H9 (cell line): ENCODE results near the gene RHBDF1. TPM values are rescaled to one million over a fixed set of nuclear protein-coding genes. Genes with fewer than 3 reads are reported as not detected.

Experiments
- DNase-seq: peaks from one replicate; pipeline ENCODE4 v3.0.0-alpha.2; 2017
- H2AFZ ChIP-seq: one replicate; pipeline ENCODE4 v1.6.1; 2013; ENCODE audit warnings: mild to moderate bottlenecking, low read length, control low read depth, moderate library complexity
- H2AK5ac ChIP-seq: 2 replicates; pipeline ENCODE4 v1.6.1; 2013; ENCODE audit warnings: low read length, control low read depth, mixed read lengths; ENCODE audit not compliant: insufficient read length
- H2BK120ac ChIP-seq: one replicate; pipeline ENCODE4 v1.6.1; 2013; ENCODE audit warnings: low read depth, mild to moderate bottlenecking, low read length, control low read depth, inconsistent platforms; ENCODE audit not compliant: poor library complexity, severe bottlenecking
- H2BK12ac ChIP-seq: 2 replicates; pipeline ENCODE4 v1.6.1; 2013; ENCODE audit warnings: low read length, control low read depth, mixed read lengths, low read depth; ENCODE audit not compliant: insufficient read length
- H2BK15ac ChIP-seq: 2 replicates; pipeline ENCODE4 v1.6.1; 2013; ENCODE audit warnings: low read depth, low read length, control low read depth
- H2BK20ac ChIP-seq: one replicate; pipeline ENCODE4 v1.6.1; 2013; ENCODE audit warnings: low read depth, mild to moderate bottlenecking, low read length, control low read depth, inconsistent platforms; ENCODE audit not compliant: poor library complexity, severe bottlenecking
- H2BK5ac ChIP-seq: 2 replicates; pipeline ENCODE4 v1.6.1; 2013; ENCODE audit warnings: low read length, control low read depth, mixed read lengths; ENCODE audit not compliant: insufficient read length
- H3K14ac ChIP-seq: 2 replicates; pipeline ENCODE4 v1.6.1; 2013; ENCODE audit warnings: low read length, control low read depth; ENCODE audit not compliant: insufficient read depth
- H3K18ac ChIP-seq: 2 replicates; pipeline ENCODE4 v1.6.1; 2013; ENCODE audit warnings: low read depth, mild to moderate bottlenecking, mixed read lengths, low read length, control low read depth; ENCODE audit not compliant: insufficient read length
- H3K23ac ChIP-seq: 2 replicates; pipeline ENCODE4 v1.6.1; 2013; ENCODE audit warnings: low read length, control low read depth, mixed read lengths, low read depth; ENCODE audit not compliant: insufficient read length
- H3K23me2 ChIP-seq: 2 replicates; pipeline ENCODE4 v1.6.1; 2013; ENCODE audit warnings: low read depth, mild to moderate bottlenecking, mixed read lengths, low read length, control low read depth; ENCODE audit not compliant: insufficient read length, poor library complexity, severe bottlenecking
- H3K27ac ChIP-seq: 2 replicates; pipeline ENCODE4 v1.5.1; 2013; ENCODE audit warnings: low read length, control low read depth, mixed read lengths, low read depth; ENCODE audit not compliant: insufficient read length
- H3K27me3 ChIP-seq: 2 replicates; pipeline ENCODE4 v1.6.1; 2013; ENCODE audit warnings: low read length, control low read depth, inconsistent platforms; ENCODE audit not compliant: insufficient read depth
- H3K4ac ChIP-seq: 2 replicates; pipeline ENCODE4 v1.6.1; 2013; ENCODE audit warnings: low read depth, mild to moderate bottlenecking, control low read depth, inconsistent platforms, low read length, moderate library complexity
- H3K4me1 ChIP-seq: 2 replicates; pipeline ENCODE4 v1.6.1; 2013; ENCODE audit warnings: low read length, control low read depth, inconsistent platforms; ENCODE audit not compliant: insufficient read depth
- H3K4me2 ChIP-seq: 2 replicates; pipeline ENCODE4 v1.6.1; 2013; ENCODE audit warnings: low read length, control low read depth, mixed read lengths; ENCODE audit not compliant: insufficient read length, insufficient read depth
- H3K56ac ChIP-seq: 2 replicates; pipeline ENCODE4 v1.6.1; 2013; ENCODE audit warnings: low read depth, mild to moderate bottlenecking, mixed read lengths, low read length, control low read depth; ENCODE audit not compliant: insufficient read length
- H3K79me1 ChIP-seq: 2 replicates; pipeline ENCODE4 v1.6.1; 2013; ENCODE audit warnings: low read depth, mild to moderate bottlenecking, moderate library complexity, low read length, control low read depth, inconsistent platforms; ENCODE audit not compliant: insufficient read depth, poor library complexity, severe bottlenecking
- H3K79me2 ChIP-seq: 2 replicates; pipeline ENCODE4 v1.6.1; 2013; ENCODE audit warnings: low read length, control low read depth, inconsistent platforms; ENCODE audit not compliant: insufficient read depth
- H3K9ac ChIP-seq: 2 replicates; pipeline ENCODE4 v1.6.1; 2013; ENCODE audit warnings: low read length, control low read depth, mixed read lengths; ENCODE audit not compliant: insufficient read length; ENCODE audit errors: extremely low read depth
- H3K9me3 ChIP-seq: one replicate; pipeline ENCODE4 v1.6.1; 2013; ENCODE audit warnings: low read depth, low read length, inconsistent platforms; ENCODE audit not compliant: control insufficient read depth
- H3T11ph ChIP-seq: one replicate; pipeline ENCODE4 v1.6.1; 2013; ENCODE audit warnings: mild to moderate bottlenecking, low read length, control low read depth, inconsistent platforms
- H4K20me1 ChIP-seq: one replicate; pipeline ENCODE4 v1.6.1; 2013; ENCODE audit not compliant: control insufficient read depth, insufficient read length, insufficient read depth
- H4K5ac ChIP-seq: 2 replicates; pipeline ENCODE4 v1.6.1; 2013; ENCODE audit warnings: low read depth, mild to moderate bottlenecking, mixed read lengths, low read length, control low read depth; ENCODE audit not compliant: insufficient read length
- H4K8ac ChIP-seq: replicated peaks from 2 replicates; pipeline ENCODE4 v1.6.1; 2013; ENCODE audit warnings: low read length, control low read depth, mixed read lengths, low read depth; ENCODE audit not compliant: insufficient read length
- H4K91ac ChIP-seq: 2 replicates; pipeline ENCODE4 v1.6.1; 2013; ENCODE audit warnings: low read depth, mild to moderate bottlenecking, moderate library complexity, mixed read lengths, low read length, control low read depth; ENCODE audit not compliant: insufficient read length
- H3K27ac Mint-ChIP-seq, 3 experiments: 2 replicates in 2 of 3; 3 replicates in 1 of 3; pipeline ENCODE4 v1.8.0; 2020 to 2021; ENCODE audit warnings: mixed read lengths in 3 of 3, mild to moderate bottlenecking in 1 of 3, moderate library complexity in 1 of 3
- H3K27me3 Mint-ChIP-seq: 2 replicates; pipeline ENCODE4 v1.8.0; 2021; ENCODE audit warnings: low read depth, mild to moderate bottlenecking, moderate library complexity, mixed read lengths
- H3K36me3 Mint-ChIP-seq, 3 experiments: 2 replicates in 2 of 3; 3 replicates in 1 of 3; pipeline ENCODE4 v1.8.0; 2020 to 2021; ENCODE audit warnings: low read depth in 3 of 3, mixed read lengths in 3 of 3; ENCODE audit not compliant: insufficient read depth in 1 of 3
- H3K4me1 Mint-ChIP-seq, 2 experiments: 2 replicates each; pipeline ENCODE4 v1.8.0; 2020; ENCODE audit warnings: mixed read lengths in 2 of 2
- H3K4me3 Mint-ChIP-seq, 2 experiments: 2 replicates in 1 of 2; 3 replicates in 1 of 2; pipeline ENCODE4 v1.8.0; 2020 to 2021; ENCODE audit warnings: mild to moderate bottlenecking in 2 of 2, mixed read lengths in 2 of 2, moderate library complexity in 1 of 2
- H3K9me3 Mint-ChIP-seq, 2 experiments: 2 replicates in 1 of 2; 3 replicates in 1 of 2; pipeline ENCODE4 v1.8.0; 2020; ENCODE audit warnings: mild to moderate bottlenecking in 2 of 2, mixed read lengths in 2 of 2, moderate library complexity in 1 of 2
- CTCF ChIP-seq: fragments of 200-600 bp; sonication (generic); conservative IDR thresholded peaks from 3 replicates; pipeline ENCODE4 v1.8.0; 2021; ENCODE audit warnings: antibody characterized with exemption, mild to moderate bottlenecking
- WGBS: extraction: QIAGEN DNeasy Blood & Tissue Kit; methylation state at CpG from one replicate; pipeline ENCODE4 v1.1.7; 2013; ENCODE audit warnings: missing lambda C conversion rate, low lambda C conversion rate, mixed read lengths; ENCODE audit not compliant: insufficient read length; ENCODE audit errors: extremely low coverage; 5-methylcytosine and 5-hydroxymethylcytosine counted together
- total RNA-seq: library from RNA; stranded (reverse); gene quantifications from 2 replicates; pipeline ENCODE4 v1.2.1, GENCODE V29; 2021

RHBDF1 gene
- total RNA-seq, 1 experiment from 2014 or later = 34.6 TPM

- no peaks in the 10 kb centered on the region for H3K9me3 Mint-ChIP-seq
Observed at GRCh38 chr16:74051-74746, 1.8 kb upstream of the RHBDF1 start.

More at GRCh38 chr16:74051-74746, 1.8 kb upstream of the RHBDF1 start:
- Histone ChIP-seq H3K9ac (no peak overlapping the region), H3K27me3 (no peaks in the 10 kb centered on the region), H2AFZ (no peak overlapping the region), H2BK5ac (no peak overlapping the region), H3K14ac (peak overlapping the region; percentile 44; the same call in 1 of the 2 replicates), H3K23ac (no peak overlapping the region), H2BK12ac (no peak overlapping the region), H3K4ac (no peak overlapping the region), H2BK120ac (no peak overlapping the region), H3T11ph (no peak overlapping the region), H3K9me3 (no peaks in the 10 kb centered on the region), H3K79me1 (no peaks in the 10 kb centered on the region), H3K4me2 (no peak overlapping the region), H3K23me2 (peaks cover 19% of the 10 kb centered on the region), H4K5ac (no peak overlapping the region), H3K27ac (no peak overlapping the region), H3K56ac (no peak overlapping the region), H2AK5ac (no peak overlapping the region), H3K18ac (peak overlapping the region; percentile 9), H4K8ac (no peak overlapping the region), H3K4me1 (peaks cover 6% of the 10 kb centered on the region; the same call in 1 of the 2 replicates), H4K20me1 (peaks cover 3% of the 10 kb centered on the region), H3K79me2 (no peaks in the 10 kb centered on the region; the same call in 1 of the 2 replicates), H2BK20ac (no peak overlapping the region), H2BK15ac (no peak overlapping the region), H4K91ac (no peak overlapping the region)
- WGBS = no CpG with 5 or more reads among the region's 12 CpGs
- Mint-ChIP-seq H3K27me3 (peaks cover 1% of the 10 kb centered on the region; the same call in 1 of the 2 replicates), H3K36me3 (peaks cover 0 to under 1% (median 0%) of the 10 kb centered on the region in 3 experiments; a peak in 2 of 7 replicates), H3K4me1 (peaks cover 44 to 59% of the 10 kb centered on the region in 2 experiments), H3K4me3 (peak overlapping the region in 1 of 2 experiments; percentile 78; a peak in 1 of 5 replicates), H3K27ac (peak overlapping the region in 1 of 3 experiments; percentile 88; a peak in 1 of 7 replicates)
- no peak for DNase-seq
- TF ChIP-seq CTCF = no peak
